T-helper 17 cell (primary cell): ENCODE results near the gene PGS1. TPM values are rescaled to one million over a fixed set of nuclear protein-coding genes. Genes with fewer than 3 reads are reported as not detected.
A peak's percentile ranks its signal among the peaks of the same experiment; 100 is the strongest.

ENCODE experiments used
- ATAC-seq: fragments of 150-1000 bp; cut with Tn5 transposase; 2 replicates; pipeline ENCODE4 v1.10.0; 2021; ENCODE audit warnings: mild to moderate bottlenecking, moderate library complexity
- DNase-seq, 3 donors: peaks; one replicate each; pipeline versions ENCODE4 v3.0.0 to v3.0.0-alpha.2; 2020 to 2021
- H3K9me3 ChIP-seq: one replicate; pipeline ENCODE4 v1.7.0; 2013; ENCODE audit warnings: low read length, mild to moderate bottlenecking; ENCODE audit not compliant: control insufficient read depth, poor library complexity, severe bottlenecking
- H3K27ac Mint-ChIP-seq: one replicate; pipeline ENCODE4 v1.8.0; 2022; ENCODE audit warnings: mild to moderate bottlenecking, moderate library complexity, mixed read lengths
- H3K27me3 Mint-ChIP-seq: one replicate; pipeline ENCODE4 v1.8.0; 2022; ENCODE audit warnings: mixed read lengths
- H3K36me3 Mint-ChIP-seq: one replicate; pipeline ENCODE4 v1.8.0; 2022; ENCODE audit warnings: low read depth, mixed read lengths
- H3K4me1 Mint-ChIP-seq: one replicate; pipeline ENCODE4 v1.8.0; 2022; ENCODE audit warnings: mild to moderate bottlenecking, mixed read lengths
- H3K4me3 Mint-ChIP-seq: one replicate; pipeline ENCODE4 v1.8.0; 2022; ENCODE audit warnings: mild to moderate bottlenecking, moderate library complexity, mixed read lengths
- total RNA-seq, 4 donors: library from RNA in 2 of 4; stranded (reverse) in 2 of 4; gene quantifications; one replicate each; pipeline ENCODE4 v1.2.3 and lab custom pipeline; 2022 to 2026

PGS1 gene
- total RNA-seq, 2 donors from 2014 or later = 47.5 to 54.9 TPM

DNA sequence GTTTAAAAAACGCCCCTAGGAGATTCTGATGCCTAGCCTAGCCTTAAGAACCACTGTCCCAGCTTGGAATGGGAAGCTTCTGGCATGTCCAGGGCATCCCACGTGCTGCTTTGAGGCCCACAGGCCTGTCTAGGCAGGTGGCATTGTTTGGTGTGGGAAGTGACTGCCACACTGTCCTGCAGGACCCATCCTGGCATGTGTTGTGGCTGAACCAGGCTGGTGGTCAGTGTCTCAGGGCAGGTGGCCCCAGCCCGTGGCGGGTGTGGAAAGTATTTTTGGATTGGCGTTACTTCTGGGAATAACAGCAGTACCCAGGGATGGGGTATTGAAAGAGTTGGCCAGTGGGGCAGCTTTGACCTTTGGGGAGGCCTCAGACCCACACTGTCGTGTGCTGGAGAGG is 27.9 kb downstream of the PGS1 start:
- H3K27me3 Mint-ChIP-seq = no peaks in the 10 kb centered on the region
- no peak for ATAC-seq
- H3K4me3 Mint-ChIP-seq = no peak overlapping the region
- no peaks in the 10 kb centered on the region for H3K9me3 ChIP-seq
- H3K27ac Mint-ChIP-seq = peak overlapping the region; percentile 89
- peaks cover 7% of the 10 kb centered on the region for H3K36me3 Mint-ChIP-seq
- DNase-seq = no peak
- H3K4me1 Mint-ChIP-seq = peaks cover 41% of the 10 kb centered on the region

- ATAC-seq (no peak), DNase-seq (no peak)
- H3K9me3 ChIP-seq = no peaks in the 10 kb centered on the region
- H3K27ac Mint-ChIP-seq = peak overlapping the region; percentile 89
- peaks cover 43% of the 10 kb centered on the region for H3K4me1 Mint-ChIP-seq
- H3K36me3 Mint-ChIP-seq = peaks cover 7% of the 10 kb centered on the region
- H3K4me3 Mint-ChIP-seq = no peak overlapping the region
- no peaks in the 10 kb centered on the region for H3K27me3 Mint-ChIP-seq
Observed at GRCh38 chr17:78406920-78407319, 28.5 kb downstream of the PGS1 start.

GRCh38 chr17:78407387-78408000 is 29.0 kb downstream of the PGS1 start:
- Mint-ChIP-seq H3K36me3 (peaks cover 5% of the 10 kb centered on the region), H3K27me3 (no peaks in the 10 kb centered on the region), H3K4me1 (peaks cover 48% of the 10 kb centered on the region), H3K4me3 (no peak overlapping the region), H3K27ac (no peak overlapping the region)
- ATAC-seq (no peak), DNase-seq (no peak)
- H3K9me3 ChIP-seq = no peaks in the 10 kb centered on the region

GRCh38 chr17:78408476-78409050 is 30.1 kb downstream of the PGS1 start:
- DNase-seq = no peak

DNA sequence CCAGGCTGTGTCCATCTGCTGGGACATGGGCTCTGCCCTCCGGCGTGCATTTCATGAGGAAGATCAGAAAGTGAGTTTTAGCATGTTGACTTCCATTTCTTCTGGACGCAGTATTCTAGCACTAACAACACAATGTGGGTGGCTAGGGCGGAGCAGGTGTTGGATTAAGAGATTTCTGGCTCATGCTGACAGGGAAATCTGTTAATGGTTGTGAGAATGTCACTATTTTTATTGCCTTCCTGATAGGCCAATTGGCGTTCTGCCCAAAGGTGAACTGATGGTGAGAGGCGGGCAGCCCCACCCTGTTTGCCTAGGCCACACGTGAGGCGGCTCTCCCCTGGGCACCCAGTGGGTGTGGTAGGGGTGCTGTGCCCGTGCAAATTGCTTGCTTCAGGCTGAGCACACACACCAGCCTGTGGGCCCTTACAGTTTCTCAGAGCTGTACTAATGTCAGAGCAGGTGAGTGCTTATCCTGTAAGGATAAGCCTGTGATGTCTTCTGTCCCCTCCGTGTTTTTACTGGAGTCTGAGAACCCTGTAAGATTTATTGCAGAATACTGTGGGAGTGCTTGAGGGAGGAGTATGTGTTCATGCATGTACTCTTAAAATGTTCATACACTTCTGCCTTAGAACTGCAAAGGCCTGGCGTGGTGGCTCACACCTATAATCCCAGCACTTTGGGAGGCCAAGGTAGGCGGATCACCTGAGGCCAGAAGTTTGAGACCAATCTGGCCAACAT is 30.9 kb downstream of the PGS1 start:
- DNase-seq (no peak), ATAC-seq (no peak)
- Mint-ChIP-seq H3K27me3 (no peaks in the 10 kb centered on the region), H3K27ac (peak overlapping the region; percentile 74), H3K36me3 (no peaks in the 10 kb centered on the region), H3K4me3 (peak overlapping the region; percentile 41), H3K4me1 (peaks cover 59% of the 10 kb centered on the region)
- H3K9me3 ChIP-seq = no peaks in the 10 kb centered on the region

More at GRCh38 chr17:78408476-78409050, 30.1 kb downstream of the PGS1 start:
- Mint-ChIP-seq H3K36me3 (no peaks in the 10 kb centered on the region), H3K27me3 (no peaks in the 10 kb centered on the region), H3K4me3 (peak overlapping the region; percentile 41), H3K27ac (peak overlapping the region; percentile 74), H3K4me1 (peaks cover 53% of the 10 kb centered on the region)
- no peaks in the 10 kb centered on the region for H3K9me3 ChIP-seq
- ATAC-seq = no peak

DNA sequence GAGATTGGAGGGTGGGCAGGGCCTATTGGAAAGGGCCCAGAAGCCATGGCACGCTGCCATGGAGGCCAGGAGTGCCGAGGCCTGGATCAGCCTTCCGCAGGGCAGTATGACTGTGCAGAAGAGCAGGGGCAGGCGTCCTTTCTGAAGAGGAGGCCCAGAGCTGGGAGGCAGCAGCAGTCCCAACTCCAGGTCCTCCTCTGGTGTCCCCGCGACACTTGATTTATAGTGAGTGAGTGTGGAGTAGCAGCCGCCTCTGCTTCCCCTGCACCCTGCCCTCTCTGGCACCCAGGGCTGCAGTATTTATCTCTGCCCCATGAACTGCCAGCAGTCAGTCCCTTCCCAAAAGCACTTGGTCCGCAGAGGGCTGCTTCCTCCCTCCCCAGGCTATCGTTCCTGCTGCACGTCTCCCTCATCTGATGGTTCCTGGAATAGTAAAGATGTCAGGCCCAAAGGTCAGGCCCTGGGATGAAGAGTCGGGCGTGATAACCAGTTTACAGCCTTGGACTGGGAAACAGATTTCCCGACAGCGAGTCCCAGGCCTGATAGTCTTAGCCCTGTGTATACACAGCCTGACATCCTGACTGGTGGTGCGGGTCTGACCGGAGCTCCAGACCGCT is 32.9 kb downstream of the PGS1 start:
- H3K4me1 Mint-ChIP-seq = peaks cover 61% of the 10 kb centered on the region
- H3K9me3 ChIP-seq = no peaks in the 10 kb centered on the region
- no peak for DNase-seq
- H3K27ac Mint-ChIP-seq = no peak overlapping the region
- H3K36me3 Mint-ChIP-seq = no peaks in the 10 kb centered on the region
- no peak overlapping the region for H3K4me3 Mint-ChIP-seq
- H3K27me3 Mint-ChIP-seq = no peaks in the 10 kb centered on the region
- no peak for ATAC-seq

DNA sequence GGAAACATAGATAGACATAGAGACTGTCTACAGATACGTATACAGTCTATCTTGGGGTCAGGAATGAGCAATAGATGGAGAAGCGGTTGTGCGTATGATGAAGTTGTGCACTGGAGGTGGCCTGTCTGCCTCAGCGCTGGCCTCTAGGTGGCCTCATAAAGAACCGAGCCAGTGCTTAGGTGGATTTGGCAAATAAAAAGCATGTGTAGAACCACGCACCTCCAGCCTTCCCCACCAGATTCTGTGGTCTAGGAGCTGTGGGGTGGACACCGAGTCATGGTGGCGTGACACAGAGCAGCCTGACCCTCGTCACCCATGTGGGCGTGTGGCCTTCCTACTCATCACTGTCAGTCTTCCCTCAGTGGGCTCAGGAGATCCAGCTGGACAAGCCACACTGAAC is 34.0 kb downstream of the PGS1 start:
- Mint-ChIP-seq H3K4me3 (peak overlapping the region; percentile 81), H3K27ac (peak overlapping the region; percentile 95), H3K36me3 (no peaks in the 10 kb centered on the region), H3K4me1 (peaks cover 59% of the 10 kb centered on the region), H3K27me3 (no peaks in the 10 kb centered on the region)
- no peaks in the 10 kb centered on the region for H3K9me3 ChIP-seq
- DNase-seq = no peak
- ATAC-seq = peak; percentile 49

- H3K36me3 Mint-ChIP-seq = no peaks in the 10 kb centered on the region
- H3K4me3 Mint-ChIP-seq = peak overlapping the region; percentile 81
Observed at GRCh38 chr17:78414178-78415162, 36.0 kb downstream of the PGS1 start.

GRCh38 chr17:78415821-78416711 is 37.6 kb downstream of the PGS1 start:
- DNase-seq = no peak
- Mint-ChIP-seq H3K27me3 (no peaks in the 10 kb centered on the region), H3K4me3 (peak overlapping the region; percentile 41), H3K4me1 (peaks cover 47% of the 10 kb centered on the region), H3K36me3 (peaks cover 4% of the 10 kb centered on the region), H3K27ac (peak overlapping the region; percentile 95)
- no peaks in the 10 kb centered on the region for H3K9me3 ChIP-seq
- no peak for ATAC-seq

More at GRCh38 chr17:78414178-78415162, 36.0 kb downstream of the PGS1 start:
- H3K27me3 Mint-ChIP-seq = no peaks in the 10 kb centered on the region
- H3K27ac Mint-ChIP-seq = peak overlapping the region; percentile 95
- ATAC-seq = peak; percentile 77
- DNase-seq = peak in 2 of 3 donors; percentile 43 to 57
- peaks cover 46% of the 10 kb centered on the region for H3K4me1 Mint-ChIP-seq
- H3K9me3 ChIP-seq = no peaks in the 10 kb centered on the region

- H3K4me1 Mint-ChIP-seq = peaks cover 42% of the 10 kb centered on the region
- H3K4me3 Mint-ChIP-seq = peak overlapping the region; percentile 41
- H3K27ac Mint-ChIP-seq = peak overlapping the region; percentile 95
- ATAC-seq (no peak), DNase-seq (no peak)
- H3K9me3 ChIP-seq = no peaks in the 10 kb centered on the region
- peaks cover 4% of the 10 kb centered on the region for H3K36me3 Mint-ChIP-seq
- H3K27me3 Mint-ChIP-seq = no peaks in the 10 kb centered on the region
Observed at GRCh38 chr17:78416791-78417530, 38.5 kb downstream of the PGS1 start.

DNA sequence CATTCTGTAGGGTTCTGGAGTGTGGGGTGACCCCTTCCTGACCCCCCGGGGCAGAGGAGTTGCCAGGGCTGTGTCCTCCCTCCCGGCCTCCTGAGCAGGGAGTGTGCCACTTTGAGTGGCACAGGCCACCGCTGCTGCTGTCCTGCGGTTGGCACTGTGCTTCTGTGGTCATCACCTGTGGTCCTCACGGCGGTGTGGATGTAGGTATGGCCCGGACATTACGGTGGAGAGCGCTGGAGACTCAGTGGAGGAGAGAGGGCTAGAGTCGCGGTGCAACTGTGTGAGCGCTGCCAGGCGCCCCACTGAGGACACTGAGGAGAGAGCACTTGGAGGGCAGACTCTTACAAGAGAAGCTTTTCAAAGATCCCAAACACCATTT is 39.1 kb downstream of the PGS1 start:
- no peak for ATAC-seq
- H3K9me3 ChIP-seq = no peaks in the 10 kb centered on the region
- DNase-seq = no peak
- Mint-ChIP-seq H3K4me3 (no peak overlapping the region), H3K36me3 (peaks cover 4% of the 10 kb centered on the region), H3K4me1 (peaks cover 37% of the 10 kb centered on the region), H3K27me3 (no peaks in the 10 kb centered on the region), H3K27ac (peak overlapping the region; percentile 95)
